T-helper 2 cell treated with Interferon-gamma antibody and Interleukin-4, amounts not matched to agents 5 μg/mL and 100 μg/mL, for 36 hours (primary cell): ENCODE results near the gene EPHA3.

Experiments
- DNase-seq: peaks from one replicate; pipeline ENCODE4 v3.0.0; 2021; ENCODE audit warnings: low spot score
- H3K27ac Mint-ChIP-seq: one replicate; pipeline ENCODE4 v1.8.0; 2021; ENCODE audit warnings: mild to moderate bottlenecking, mixed read lengths
- H3K27me3 Mint-ChIP-seq: one replicate; pipeline ENCODE4 v1.8.0; 2021; ENCODE audit warnings: low read depth, mixed read lengths
- H3K36me3 Mint-ChIP-seq: one replicate; pipeline ENCODE4 v1.8.0; 2021; ENCODE audit warnings: low read depth, mixed read lengths
- H3K4me1 Mint-ChIP-seq: one replicate; pipeline ENCODE4 v1.8.0; 2021; ENCODE audit warnings: low read depth, mixed read lengths
- H3K4me3 Mint-ChIP-seq: one replicate; pipeline ENCODE4 v1.8.0; 2022; ENCODE audit warnings: mild to moderate bottlenecking, moderate library complexity, mixed read lengths
- H3K9me3 Mint-ChIP-seq: one replicate; pipeline ENCODE4 v1.8.0; 2021; ENCODE audit warnings: mixed read lengths

The EPHA3 gene

GRCh38 chr3:89353465-89353864 is 246.0 kb downstream of the EPHA3 start:
- H3K27ac Mint-ChIP-seq, result no peak overlapping the region
- H3K4me1 Mint-ChIP-seq, result no peaks in the 10 kb centered on the region
- no peaks in the 10 kb centered on the region for H3K36me3 Mint-ChIP-seq
- H3K4me3 Mint-ChIP-seq, result no peak overlapping the region
- DNase-seq, result no peak
- peaks cover 21% of the 10 kb centered on the region for H3K9me3 Mint-ChIP-seq
- H3K27me3 Mint-ChIP-seq, result no peaks in the 10 kb centered on the region

- Mint-ChIP-seq H3K27me3 (no peaks in the 10 kb centered on the region), H3K9me3 (peaks cover 36% of the 10 kb centered on the region), H3K27ac (no peak overlapping the region), H3K36me3 (no peaks in the 10 kb centered on the region), H3K4me1 (no peaks in the 10 kb centered on the region), H3K4me3 (no peak overlapping the region)
- no peak for DNase-seq
Observed at GRCh38 chr3:89358281-89358680, 250.9 kb downstream of the EPHA3 start.

- Mint-ChIP-seq H3K27ac (no peak overlapping the region), H3K4me1 (no peaks in the 10 kb centered on the region), H3K9me3 (peaks cover 26% of the 10 kb centered on the region), H3K36me3 (no peaks in the 10 kb centered on the region), H3K27me3 (no peaks in the 10 kb centered on the region), H3K4me3 (no peak overlapping the region)
- DNase-seq, result no peak
Observed at GRCh38 chr3:89360156-89360555, 252.7 kb downstream of the EPHA3 start.

GRCh38 chr3:89362496-89362895 is 255.1 kb downstream of the EPHA3 start:
- H3K27ac Mint-ChIP-seq, result no peak overlapping the region
- no peak for DNase-seq
- no peaks in the 10 kb centered on the region for H3K27me3 Mint-ChIP-seq
- H3K9me3 Mint-ChIP-seq, result peaks cover 27% of the 10 kb centered on the region
- H3K36me3 Mint-ChIP-seq, result no peaks in the 10 kb centered on the region
- no peak overlapping the region for H3K4me3 Mint-ChIP-seq
- H3K4me1 Mint-ChIP-seq, result no peaks in the 10 kb centered on the region

- peaks cover 33% of the 10 kb centered on the region for H3K9me3 Mint-ChIP-seq
- no peaks in the 10 kb centered on the region for H3K36me3 Mint-ChIP-seq
- H3K27ac Mint-ChIP-seq, result no peak overlapping the region
- H3K4me1 Mint-ChIP-seq, result no peaks in the 10 kb centered on the region
- H3K4me3 Mint-ChIP-seq, result no peak overlapping the region
- no peaks in the 10 kb centered on the region for H3K27me3 Mint-ChIP-seq
- no peak for DNase-seq
Observed at GRCh38 chr3:89363171-89363570, 255.8 kb downstream of the EPHA3 start.

GRCh38 chr3:89364314-89364713 is 256.9 kb downstream of the EPHA3 start:
- H3K9me3 Mint-ChIP-seq, result peaks cover 43% of the 10 kb centered on the region

GRCh38 chr3:89367166-89367565 is 259.7 kb downstream of the EPHA3 start:
- Mint-ChIP-seq H3K36me3 (no peaks in the 10 kb centered on the region), H3K9me3 (peaks cover 40% of the 10 kb centered on the region), H3K4me3 (no peak overlapping the region), H3K27ac (no peak overlapping the region), H3K4me1 (no peaks in the 10 kb centered on the region), H3K27me3 (no peaks in the 10 kb centered on the region)
- DNase-seq, result no peak

More at GRCh38 chr3:89364314-89364713, 256.9 kb downstream of the EPHA3 start:
- H3K27ac Mint-ChIP-seq, result no peak overlapping the region
- no peaks in the 10 kb centered on the region for H3K36me3 Mint-ChIP-seq
- H3K4me1 Mint-ChIP-seq, result no peaks in the 10 kb centered on the region
- DNase-seq, result no peak
- no peak overlapping the region for H3K4me3 Mint-ChIP-seq
- H3K27me3 Mint-ChIP-seq, result no peaks in the 10 kb centered on the region

- H3K27me3 Mint-ChIP-seq, result no peaks in the 10 kb centered on the region
- no peak for DNase-seq
- no peak overlapping the region for H3K27ac Mint-ChIP-seq
- H3K9me3 Mint-ChIP-seq, result peaks cover 31% of the 10 kb centered on the region
- no peak overlapping the region for H3K4me3 Mint-ChIP-seq
- H3K36me3 Mint-ChIP-seq, result no peaks in the 10 kb centered on the region
- no peaks in the 10 kb centered on the region for H3K4me1 Mint-ChIP-seq
Observed at GRCh38 chr3:89368846-89369245, 261.4 kb downstream of the EPHA3 start.

- H3K36me3 Mint-ChIP-seq, result no peaks in the 10 kb centered on the region
- no peaks in the 10 kb centered on the region for H3K4me1 Mint-ChIP-seq
- no peak for DNase-seq
Observed at GRCh38 chr3:89372456-89372855, 265.0 kb downstream of the EPHA3 start.

GRCh38 chr3:89373434-89373833 is 266.0 kb downstream of the EPHA3 start:
- Mint-ChIP-seq H3K27me3 (no peaks in the 10 kb centered on the region), H3K4me1 (no peaks in the 10 kb centered on the region), H3K27ac (no peak overlapping the region), H3K36me3 (no peaks in the 10 kb centered on the region), H3K4me3 (no peak overlapping the region), H3K9me3 (peaks cover 30% of the 10 kb centered on the region)
- DNase-seq, result no peak

More at GRCh38 chr3:89372456-89372855, 265.0 kb downstream of the EPHA3 start:
- Mint-ChIP-seq H3K9me3 (peaks cover 35% of the 10 kb centered on the region), H3K27ac (no peak overlapping the region), H3K4me3 (no peak overlapping the region), H3K27me3 (no peaks in the 10 kb centered on the region)

- Mint-ChIP-seq H3K4me1 (no peaks in the 10 kb centered on the region), H3K27me3 (no peaks in the 10 kb centered on the region), H3K4me3 (no peak overlapping the region), H3K9me3 (peaks cover 23% of the 10 kb centered on the region), H3K36me3 (no peaks in the 10 kb centered on the region), H3K27ac (no peak overlapping the region)
- DNase-seq, result no peak
Observed at GRCh38 chr3:89375451-89375850, 268.0 kb downstream of the EPHA3 start.

- no peak for DNase-seq
- Mint-ChIP-seq H3K36me3 (no peaks in the 10 kb centered on the region), H3K27ac (no peak overlapping the region), H3K4me1 (no peaks in the 10 kb centered on the region), H3K9me3 (peaks cover 29% of the 10 kb centered on the region), H3K27me3 (no peaks in the 10 kb centered on the region), H3K4me3 (no peak overlapping the region)
Observed at GRCh38 chr3:89380016-89380415, 272.6 kb downstream of the EPHA3 start.

- Mint-ChIP-seq H3K4me1 (no peaks in the 10 kb centered on the region), H3K4me3 (no peak overlapping the region), H3K27ac (no peak overlapping the region), H3K9me3 (peaks cover 13% of the 10 kb centered on the region), H3K27me3 (no peaks in the 10 kb centered on the region), H3K36me3 (no peaks in the 10 kb centered on the region)
- DNase-seq, result no peak
Observed at GRCh38 chr3:89392991-89393390, 285.6 kb downstream of the EPHA3 start.

- Mint-ChIP-seq H3K36me3 (no peaks in the 10 kb centered on the region), H3K4me1 (no peaks in the 10 kb centered on the region), H3K9me3 (peaks cover 4% of the 10 kb centered on the region), H3K27me3 (no peaks in the 10 kb centered on the region), H3K4me3 (no peak overlapping the region), H3K27ac (no peak overlapping the region)
- no peak for DNase-seq
Observed at GRCh38 chr3:89395456-89395855, 288.0 kb downstream of the EPHA3 start.

- no peak overlapping the region for H3K4me3 Mint-ChIP-seq
- H3K36me3 Mint-ChIP-seq, result no peaks in the 10 kb centered on the region
- DNase-seq, result no peak
- H3K4me1 Mint-ChIP-seq, result no peaks in the 10 kb centered on the region
- H3K27ac Mint-ChIP-seq, result no peak overlapping the region
- no peaks in the 10 kb centered on the region for H3K27me3 Mint-ChIP-seq
- peaks cover 4% of the 10 kb centered on the region for H3K9me3 Mint-ChIP-seq
Observed at GRCh38 chr3:89395996-89396395, 288.6 kb downstream of the EPHA3 start.
